SK-N-MC (cell line): ENCODE data around the gene PROSER3.

Source experiments
- EZH2 ChIP-seq: fragments of 200-600 bp; sonication (generic); IDR thresholded peaks from one replicate; pipeline ENCODE4 v1.6.1; 2017; ENCODE audit warnings: antibody characterized with exemption
- POLR2AphosphoS5 ChIP-seq: IDR thresholded peaks from 2 replicates; pipeline ENCODE4 v1.6.1; 2012; ENCODE audit warnings: mild to moderate bottlenecking, low read depth, low read length, borderline replicate concordance

- TF ChIP-seq POLR2AphosphoS5 (no peak), EZH2 (no peak)
Observed at GRCh38 chr19:35738887-35739229, 19.1 kb upstream of the PROSER3 start.
